Purkinje cell (primary cell): ENCODE measurements around the gene LMBRD2. TPM values are rescaled to one million over a fixed set of nuclear protein-coding genes. Genes with fewer than 3 reads are reported as not detected.

Experiments used
- polyA plus RNA-seq: library from polyadenylated mRNA; unstranded; fragments of >200 nt; fragmentation: Nextera tagmentation; gene quantifications from 2 replicates; pipeline ENCODE4 v1.2.1, GENCODE V29; 2014

Gene LMBRD2
- 72.3 and 79.1 TPM in 2 replicates for polyA plus RNA-seq

GRCh38 chr5:36151434-36152323 is at the start of gene LMBRD2, which contains the start of gene SKP2:
TSS of gene LMBRD2 (minus strand) at chr5:36151887. CDS start at chr5:36143349, 8,538 bp downstream.
TSS of gene SKP2 (plus strand) at chr5:36152111. CDS start at chr5:36152263, 152 bp downstream.

GRCh38 chr5:36066540-36067210 is 85.0 kb downstream of the LMBRD2 start, which contains the start of gene UGT3A2:
TSS of gene UGT3A2 (minus strand) at chr5:36066882. CDS start at chr5:36066789, 93 bp downstream.

Other genes with a start within 250 kb of the LMBRD2 start
- gene CAPSL, start 213.3 kb downstream of the LMBRD2 start, polyA plus RNA-seq, result 0.50 and 2.7 TPM in 2 replicates
- gene UGT3A1, start 160.5 kb downstream of the LMBRD2 start, polyA plus RNA-seq, result 1.8 TPM in 1 of 2 replicates, not detected in the other
- not detected in 2 replicates for gene UGT3A2, start 85.0 kb downstream of the LMBRD2 start, polyA plus RNA-seq
- gene SKP2, start 224 bp upstream of the LMBRD2 start, polyA plus RNA-seq, result 3.3 and 5.6 TPM in 2 replicates
- gene NADK2, start 90.0 kb upstream of the LMBRD2 start, polyA plus RNA-seq, result 20.1 and 24.5 TPM in 2 replicates
- gene RANBP3L, start 150.0 kb upstream of the LMBRD2 start, polyA plus RNA-seq, result 2.1 and 4.0 TPM in 2 replicates